NCI-H748 (cell line): ENCODE measurements around the gene IGF2BP2.
"Not testable (repeated sequence)": the region's sequence is repeated elsewhere in the genome, so short reads cannot be mapped to it uniquely, and the experiment has no call there.

ENCODE experiments used
- DNase-seq: peaks from one replicate; lab custom pipeline; 2025; ENCODE audit not compliant: unreplicated experiment; lab: John Stamatoyannopoulos, UW

Gene IGF2BP2

DNA sequence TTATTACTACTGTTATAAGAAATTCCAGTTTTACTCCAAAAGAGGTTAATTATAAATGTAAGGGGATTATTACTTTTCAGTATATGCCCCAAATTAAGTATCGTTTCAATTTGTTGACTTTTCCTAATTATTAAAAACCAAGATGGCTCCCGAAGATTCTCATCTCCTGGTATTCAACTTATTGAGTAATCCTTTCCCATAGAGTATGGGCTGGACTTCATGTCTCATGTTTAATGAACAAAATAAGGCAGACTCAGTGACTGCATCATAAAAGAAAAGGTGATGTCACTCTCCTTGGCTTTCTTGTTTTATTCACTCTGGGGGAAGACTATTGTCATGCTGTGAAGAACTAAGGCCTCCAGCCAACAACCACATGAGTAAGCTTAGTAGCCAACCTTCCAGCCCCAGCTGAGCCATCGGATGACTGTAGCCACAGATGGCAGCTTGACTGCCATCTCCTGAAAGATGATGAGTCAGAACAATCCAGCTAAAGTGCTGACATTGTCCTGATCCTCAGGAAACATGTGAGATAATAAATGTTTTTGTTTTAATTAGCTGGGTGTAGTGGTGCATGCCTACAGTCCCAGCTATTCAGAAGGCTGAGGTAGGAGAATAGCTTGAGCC lies 17.3 kb downstream of the IGF2BP2 start:
- DNase-seq = no peak

DNA sequence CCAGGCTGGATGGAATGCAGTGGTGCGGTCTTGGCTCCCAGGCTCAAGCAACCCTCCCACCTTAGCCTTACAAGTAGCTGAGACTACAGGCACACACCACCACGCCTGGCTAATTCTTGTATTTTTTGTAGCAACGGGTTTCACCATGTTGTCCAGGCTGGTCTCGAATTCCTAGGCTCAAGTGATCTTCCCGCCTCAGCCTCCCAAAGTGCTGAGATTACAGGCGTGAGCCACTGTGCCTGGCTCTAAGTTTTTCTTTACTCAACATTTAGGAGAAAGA lies 26.1 kb downstream of the IGF2BP2 start:
- not testable (repeated sequence) for DNase-seq

GRCh38 chr3:185797993-185798830 lies 26.6 kb downstream of the IGF2BP2 start:
- DNase-seq = no peak

- no peak for DNase-seq
These were observed 27.5 kb downstream of the IGF2BP2 start for GRCh38 chr3:185797108-185797881.

DNA sequence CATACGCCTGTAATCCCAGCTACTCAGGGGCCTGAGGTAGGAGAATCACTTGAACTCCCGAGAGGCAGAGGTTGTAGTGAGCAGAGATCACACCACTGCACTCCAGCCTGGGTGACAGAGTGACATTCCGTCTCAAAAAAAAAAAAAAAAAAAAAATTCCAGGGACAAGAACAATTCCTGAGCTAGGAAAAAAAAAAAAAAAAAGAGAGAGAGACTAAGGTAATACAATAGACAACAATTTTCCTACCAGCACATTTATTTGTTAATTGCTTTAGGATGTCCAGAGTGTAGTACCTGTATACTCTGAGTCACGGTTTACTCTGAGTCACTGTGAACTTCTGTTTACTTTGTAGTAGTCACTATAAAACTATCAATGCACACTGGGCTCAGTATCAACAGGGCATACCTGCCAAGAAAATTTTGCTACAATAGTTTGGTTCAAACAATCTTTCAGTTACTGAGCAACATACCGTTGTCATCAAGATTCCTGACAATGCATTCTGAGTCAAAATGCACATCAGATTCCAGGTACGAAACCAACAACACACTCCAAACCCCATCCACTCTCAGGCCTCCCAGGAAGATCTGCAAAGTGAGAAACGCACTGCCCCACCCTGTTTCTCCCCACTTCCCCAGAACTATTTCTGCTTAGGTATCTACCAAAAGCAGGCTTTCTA lies 28.3 kb downstream of the IGF2BP2 start:
- DNase-seq = peak; percentile 18

DNA sequence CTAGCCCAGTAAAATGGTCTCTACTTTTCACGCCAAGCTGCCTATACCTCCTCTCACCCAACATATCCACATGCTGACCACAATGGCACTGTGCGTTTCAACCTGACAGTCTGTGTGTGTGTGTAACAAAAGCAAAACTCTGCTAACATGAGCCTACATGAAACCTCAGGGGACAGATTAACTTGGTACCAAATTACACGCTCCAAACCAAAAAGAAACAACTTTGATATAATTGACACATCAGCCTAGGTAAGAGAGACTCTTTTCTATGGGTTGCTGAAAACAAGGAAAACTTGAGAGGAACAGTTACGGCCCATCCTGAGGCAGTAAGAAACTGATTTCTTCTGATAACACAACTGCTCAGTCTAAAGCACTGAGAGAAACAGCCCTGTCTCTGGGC lies 31.5 kb downstream of the IGF2BP2 start:
- DNase-seq = no peak

DNA sequence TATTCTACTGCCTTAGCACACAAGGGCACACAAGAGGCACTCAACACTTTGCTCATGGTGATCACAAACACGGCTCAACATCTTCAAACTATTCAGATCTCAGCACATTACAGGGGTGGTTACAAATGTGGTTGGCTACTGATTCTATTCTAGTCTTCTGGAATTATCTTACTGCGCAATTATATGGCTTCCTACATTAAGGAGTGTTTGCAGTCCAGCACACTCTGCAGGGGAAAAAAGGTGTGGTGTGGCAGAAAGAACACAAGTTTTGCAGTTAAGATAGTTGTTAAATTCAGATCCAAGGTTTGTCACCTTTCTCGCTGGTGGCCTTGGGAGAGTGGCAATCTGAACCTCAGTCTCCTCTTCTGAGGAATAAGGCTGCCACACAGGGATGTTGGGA lies 31.9 kb downstream of the IGF2BP2 start:
- no peak for DNase-seq

- DNase-seq = no peak
These were observed 34.7 kb downstream of the IGF2BP2 start for GRCh38 chr3:185789891-185790830.

DNA sequence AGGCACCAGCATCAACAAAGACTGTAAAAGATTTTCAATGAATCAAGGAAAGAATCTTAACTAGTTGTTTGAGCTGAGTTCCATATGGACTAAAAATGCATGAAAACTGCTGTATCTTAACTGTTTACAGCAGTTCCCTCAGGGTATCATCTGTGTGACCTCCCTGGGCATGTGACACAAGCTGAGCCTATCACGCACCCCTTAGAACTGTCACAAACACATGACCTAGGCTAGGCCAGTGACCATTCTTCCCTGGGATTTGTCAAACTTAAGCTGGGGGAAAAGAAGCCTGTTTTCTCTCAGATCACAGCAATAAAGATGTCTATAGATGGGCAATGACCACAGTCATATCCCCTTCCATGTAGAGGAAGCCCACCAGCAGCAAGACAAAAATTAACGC lies 35.7 kb downstream of the IGF2BP2 start:
- DNase-seq = no peak

GRCh38 chr3:185788292-185788691 lies 36.5 kb downstream of the IGF2BP2 start:
- no peak for DNase-seq

DNA sequence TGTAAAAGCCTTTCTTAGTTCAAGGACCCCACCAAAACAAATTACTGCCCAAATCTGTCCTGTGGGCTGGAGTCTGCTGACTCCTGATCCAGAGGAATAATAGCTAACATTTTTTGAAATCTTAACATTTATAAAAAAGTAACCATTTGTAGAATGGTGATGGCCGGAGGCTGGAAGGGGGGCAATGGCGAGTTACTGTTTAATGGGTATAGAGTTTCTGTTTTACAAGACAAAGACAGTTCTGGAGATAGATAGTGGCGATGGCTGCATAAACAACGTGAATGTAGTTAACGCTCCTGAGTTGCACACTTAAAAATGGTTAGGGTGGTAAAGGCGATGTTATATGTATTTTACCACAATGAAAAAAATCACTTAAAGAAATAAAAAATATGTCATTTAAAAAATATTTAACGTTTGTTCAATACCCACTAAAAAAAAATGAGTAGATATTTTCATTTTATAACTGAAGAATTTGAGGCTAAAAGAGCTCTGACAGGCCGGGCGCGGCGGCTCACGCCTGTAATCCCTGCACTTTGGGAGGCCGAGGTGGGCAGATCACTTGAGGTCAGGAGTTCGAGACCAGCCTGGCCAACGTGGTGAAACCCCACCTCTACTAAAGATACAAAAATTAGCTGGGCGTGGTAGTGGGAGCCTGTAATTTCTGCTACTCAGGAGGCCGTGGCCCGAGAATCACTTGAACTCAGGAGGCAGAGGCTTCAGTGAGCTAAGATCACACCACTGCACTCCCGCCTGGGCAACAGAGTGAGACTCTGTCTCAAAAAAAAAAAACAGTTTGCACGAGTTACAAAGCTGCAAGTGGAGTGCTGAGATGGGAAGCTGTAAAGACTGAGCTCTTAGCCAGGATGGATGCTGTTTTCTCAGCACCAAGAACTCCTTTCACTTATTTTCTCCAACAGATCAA lies 37.6 kb downstream of the IGF2BP2 start:
- DNase-seq = no peak

GRCh38 chr3:185786258-185786657 lies 38.6 kb downstream of the IGF2BP2 start:
- not testable (repeated sequence) for DNase-seq

DNA sequence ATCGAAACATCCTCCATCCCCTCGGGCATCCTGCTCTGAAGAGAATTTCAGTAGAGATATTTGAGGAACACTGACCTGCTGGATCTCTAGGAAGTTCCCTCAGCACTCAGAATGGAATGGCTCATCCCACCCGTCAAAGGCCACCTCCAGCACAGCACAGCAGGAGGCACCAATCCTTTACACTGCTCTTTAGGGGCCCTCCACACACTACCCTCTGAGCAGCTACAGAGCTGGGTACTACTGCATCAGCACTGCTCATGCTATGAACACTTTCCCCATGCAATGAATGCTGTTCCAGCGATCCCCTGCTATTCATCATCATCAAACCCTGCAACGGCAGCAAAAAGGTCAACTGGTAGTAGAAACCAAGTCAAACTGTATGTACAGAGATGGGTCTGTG lies 40.5 kb downstream of the IGF2BP2 start:
- no peak for DNase-seq

GRCh38 chr3:185781759-185782158 lies 43.1 kb downstream of the IGF2BP2 start:
- DNase-seq = no peak

- no peak for DNase-seq
These were observed 45.4 kb downstream of the IGF2BP2 start for GRCh38 chr3:185779461-185779860.

DNA sequence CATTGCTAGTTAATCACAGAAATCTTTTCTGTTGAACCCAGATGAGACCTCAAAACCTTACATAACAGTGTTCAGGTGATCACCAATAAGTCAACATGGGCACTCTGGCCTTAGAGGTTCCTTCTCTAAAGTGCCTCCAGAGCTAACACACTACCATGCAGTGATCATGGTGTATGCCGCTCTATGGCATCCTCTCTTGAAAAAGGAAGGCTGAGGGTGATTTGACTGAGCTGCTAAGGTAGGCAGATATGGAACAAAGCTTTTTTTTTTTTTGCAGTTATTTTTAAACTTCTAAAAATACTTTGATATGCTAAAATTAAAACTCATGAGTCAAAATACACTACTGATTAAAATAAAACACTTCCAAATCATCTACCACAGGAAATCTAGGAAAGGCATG lies 46.0 kb downstream of the IGF2BP2 start:
- no peak for DNase-seq

GRCh38 chr3:185778094-185778493 lies 46.7 kb downstream of the IGF2BP2 start:
- no peak for DNase-seq

- DNase-seq = no peak
These were observed 54.7 kb downstream of the IGF2BP2 start for GRCh38 chr3:185770109-185770508.

DNA sequence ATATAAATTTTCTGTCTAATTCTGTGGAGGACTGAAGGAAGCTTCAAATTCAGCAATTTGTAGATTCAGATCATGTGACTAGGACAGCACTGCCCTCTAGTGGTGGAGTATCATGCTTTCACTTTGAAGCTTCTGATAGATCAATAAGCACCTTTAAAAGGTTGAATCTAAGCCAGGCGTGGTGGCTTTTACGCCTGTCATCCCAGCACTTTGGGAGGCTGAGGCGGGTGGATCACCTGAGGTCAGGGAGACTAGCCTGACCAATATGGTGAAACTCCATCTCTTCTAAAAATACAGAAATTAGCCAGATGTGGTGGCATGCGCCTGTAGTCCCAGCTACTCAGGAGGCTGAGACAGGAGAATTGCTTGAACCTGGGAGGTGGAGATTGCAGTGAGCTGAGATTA lies 56.3 kb downstream of the IGF2BP2 start:
- peak; percentile 43 for DNase-seq
